GM11168 (cell line): ENCODE measurements around the gene GOLGA5.

Source experiments
- in situ Hi-C: fragments of 300-500 bp; cut with MboI; formaldehyde crosslinking; loops from one replicate; pipeline ENCODE4 v1.12.0; 2022; ENCODE audit warnings: low sequenced_read_pairs; ENCODE audit not compliant: unreplicated experiment

GOLGA5 gene

GRCh38 chr14:92866901-92867865 lies 73.1 kb downstream of the GOLGA5 start:
- in situ Hi-C loops = no loop called here

DNA sequence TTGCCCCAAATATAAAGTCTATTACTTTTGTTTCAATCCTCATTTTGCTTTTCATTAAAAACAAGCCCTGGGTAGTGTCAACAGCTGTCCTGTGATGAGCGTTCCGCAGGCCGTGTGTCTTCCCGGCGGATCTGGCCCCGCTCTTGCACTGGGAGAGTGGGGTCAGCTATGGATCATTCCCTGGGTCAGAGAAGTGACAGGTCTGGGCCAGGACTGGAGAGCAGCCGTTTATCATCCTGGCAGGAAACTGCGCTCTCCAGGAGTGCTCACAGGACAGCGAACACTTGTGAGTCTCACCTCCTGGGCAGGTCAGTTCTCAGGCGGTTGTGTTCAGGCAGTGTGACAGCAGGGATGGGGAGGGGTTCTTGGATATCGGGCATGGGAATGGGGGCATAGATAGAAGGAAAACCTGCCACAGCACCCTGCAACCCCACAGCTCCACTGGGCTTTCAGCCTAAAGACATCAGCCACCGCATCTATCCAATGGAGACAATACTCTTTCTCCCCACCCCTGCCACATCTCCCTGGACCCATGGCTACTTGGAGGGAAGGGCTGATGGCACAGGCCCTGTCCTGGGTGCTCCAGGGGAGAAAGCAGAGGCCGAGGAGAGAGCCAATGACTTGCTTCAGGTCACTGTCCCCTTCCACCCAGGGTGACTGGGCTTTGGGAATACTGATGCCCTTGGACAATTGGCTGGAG lies 81.0 kb downstream of the GOLGA5 start:
- in situ Hi-C loops = no loop called here

DNA sequence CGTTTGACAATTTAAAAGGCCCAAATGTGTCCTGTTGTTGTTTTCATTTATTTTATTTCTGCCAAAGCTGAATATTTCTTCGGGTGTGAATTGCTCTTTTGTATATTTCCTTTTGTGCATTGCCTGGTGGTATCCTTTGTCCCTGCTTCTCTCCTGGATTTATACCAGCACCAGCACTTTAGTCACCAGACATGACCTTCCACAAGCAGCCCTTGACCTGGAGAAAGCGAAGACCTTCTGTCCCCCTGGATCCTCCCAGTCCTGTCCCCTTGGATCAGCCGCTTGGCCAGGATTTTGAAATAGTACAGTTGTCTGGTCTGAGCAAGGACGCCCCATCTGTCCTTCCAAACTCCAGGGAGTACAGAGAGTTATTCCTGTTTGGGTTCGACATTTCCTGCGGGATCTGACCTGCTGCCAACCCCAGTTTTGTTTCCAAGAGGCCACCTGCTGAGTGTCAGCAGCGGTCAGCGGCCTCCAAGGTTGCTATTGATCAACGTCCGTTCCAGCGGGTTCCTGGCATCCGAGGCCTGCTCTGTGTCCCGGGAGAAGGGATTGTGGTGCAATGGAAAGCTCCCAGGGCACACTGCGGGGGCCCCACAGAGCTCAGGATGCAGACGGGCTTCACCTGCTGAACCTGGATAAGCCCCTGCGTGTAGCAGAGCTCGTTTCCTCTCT lies 83.8 kb downstream of the GOLGA5 start:
- in situ Hi-C loops = no loop called here

GRCh38 chr14:92880351-92880750 lies 86.2 kb downstream of the GOLGA5 start:
- in situ Hi-C loops = no loop called here

GRCh38 chr14:92880851-92881250 lies 86.7 kb downstream of the GOLGA5 start:
- in situ Hi-C loops = no loop called here

GRCh38 chr14:92883066-92883465 lies 89.0 kb downstream of the GOLGA5 start:
- in situ Hi-C loops = no loop called here

- in situ Hi-C loops = no loop called here
These were observed 90.3 kb downstream of the GOLGA5 start for GRCh38 chr14:92884410-92884809.

GRCh38 chr14:92885279-92886061 lies 91.4 kb downstream of the GOLGA5 start:
- in situ Hi-C loops = no loop called here

DNA sequence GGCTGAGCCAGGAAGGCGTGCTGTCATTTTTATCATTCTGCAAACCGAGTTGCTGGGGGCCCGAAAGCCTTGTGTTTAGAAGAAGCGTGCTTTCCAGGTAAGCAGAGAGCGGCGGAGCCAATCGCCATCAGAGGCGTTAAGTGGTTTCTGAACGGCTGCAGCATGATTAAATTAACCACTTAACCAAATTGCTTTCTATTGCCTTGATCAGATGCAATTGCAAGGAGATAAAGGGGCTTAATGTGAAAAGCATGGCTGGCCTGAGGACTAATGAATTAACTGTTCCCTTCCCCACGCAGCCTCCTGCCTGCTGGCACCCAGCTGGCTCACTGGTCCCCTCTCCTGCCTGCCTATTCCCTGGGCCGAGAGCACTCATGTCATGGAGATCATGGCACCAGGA lies 92.2 kb downstream of the GOLGA5 start:
- in situ Hi-C loops = no loop called here

DNA sequence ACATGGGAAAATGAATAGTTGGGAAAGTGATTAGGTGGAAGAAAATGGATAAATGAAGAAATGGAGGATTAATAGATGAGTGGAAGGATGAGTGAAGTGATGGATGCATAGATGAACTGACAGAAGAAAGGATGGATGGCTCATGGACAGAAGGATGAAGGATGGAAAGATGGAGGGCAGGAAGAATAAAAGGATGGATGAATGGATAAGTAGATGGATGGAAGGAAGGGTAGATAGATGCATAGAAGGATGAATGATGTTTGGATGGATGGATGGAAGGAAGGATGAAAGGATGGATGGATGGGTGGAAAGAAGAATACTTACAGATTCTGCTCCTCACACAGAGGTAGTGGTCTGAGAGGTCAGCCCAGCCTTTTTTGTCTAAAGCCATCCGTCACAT lies 93.1 kb downstream of the GOLGA5 start:
- in situ Hi-C loops = no loop called here

DNA sequence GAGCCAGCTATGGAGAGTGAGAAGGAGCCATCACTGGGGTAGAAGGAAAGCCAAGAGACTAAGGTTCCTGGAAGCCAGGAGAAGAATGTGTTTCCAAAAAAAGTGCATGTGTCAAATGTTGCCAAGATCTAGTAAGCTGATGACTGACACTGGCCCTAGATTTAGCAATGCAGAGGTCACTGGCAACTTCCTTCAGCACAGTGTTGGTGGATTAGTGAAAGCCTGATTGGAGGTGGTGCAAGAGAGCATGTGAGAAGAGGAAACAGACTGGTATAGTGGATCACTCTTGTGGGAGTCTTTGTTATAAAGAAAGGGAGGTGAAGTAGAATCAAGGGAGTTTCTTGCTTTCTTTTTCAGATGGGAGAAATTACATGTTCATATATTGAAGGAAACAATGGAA lies 94.8 kb downstream of the GOLGA5 start:
- in situ Hi-C loops = no loop called here
